ENCODE data around the gene BRPF3.

DNA sequence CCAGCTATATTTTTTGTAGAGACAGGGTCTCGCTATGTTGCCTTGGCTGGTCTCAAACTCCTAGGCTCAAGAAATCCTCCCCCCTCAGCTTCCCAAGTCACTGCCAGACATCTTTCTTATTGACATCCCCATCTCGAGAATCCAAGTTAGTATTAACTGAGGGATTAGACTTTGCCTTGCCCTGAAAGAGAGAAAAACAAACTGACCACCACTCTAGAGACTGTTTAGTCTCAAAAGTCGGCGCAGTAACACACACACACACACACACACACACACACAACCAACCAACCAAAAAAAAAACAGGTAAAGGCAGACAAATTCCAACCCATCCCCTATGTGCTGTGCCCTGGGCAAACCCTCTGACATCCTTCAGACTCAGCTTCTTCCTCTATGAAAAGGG lies 46.1 kb downstream of the BRPF3 start:
- no peak for TF ChIP-seq TAF1 (conservative IDR thresholded peaks at IDR 0.05)
- no peak for TF ChIP-seq CTCF (IDR thresholded peaks at IDR 0.05; ENCODE audit: low read depth, low read length, missing input control)
- no peak for TF ChIP-seq YY1 (IDR thresholded peaks at IDR 0.05)
- TF ChIP-seq MAX (IDR thresholded peaks at IDR 0.05) = no peak
- TF ChIP-seq RAD21 (IDR thresholded peaks at IDR 0.05) = no peak
- TF ChIP-seq SP1 (IDR thresholded peaks at IDR 0.05) = no peak
- no peak for TF ChIP-seq HNF4G (IDR thresholded peaks at IDR 0.05)
- TF ChIP-seq JUND (IDR thresholded peaks at IDR 0.05) = no peak
- no peak for TF ChIP-seq GABPA (IDR thresholded peaks at IDR 0.05 in 1 of 2, conservative IDR thresholded peaks at IDR 0.05 in 1 of 2)
- no peak for TF ChIP-seq REST (IDR thresholded peaks at IDR 0.05)
- TF ChIP-seq, protein P1, sequence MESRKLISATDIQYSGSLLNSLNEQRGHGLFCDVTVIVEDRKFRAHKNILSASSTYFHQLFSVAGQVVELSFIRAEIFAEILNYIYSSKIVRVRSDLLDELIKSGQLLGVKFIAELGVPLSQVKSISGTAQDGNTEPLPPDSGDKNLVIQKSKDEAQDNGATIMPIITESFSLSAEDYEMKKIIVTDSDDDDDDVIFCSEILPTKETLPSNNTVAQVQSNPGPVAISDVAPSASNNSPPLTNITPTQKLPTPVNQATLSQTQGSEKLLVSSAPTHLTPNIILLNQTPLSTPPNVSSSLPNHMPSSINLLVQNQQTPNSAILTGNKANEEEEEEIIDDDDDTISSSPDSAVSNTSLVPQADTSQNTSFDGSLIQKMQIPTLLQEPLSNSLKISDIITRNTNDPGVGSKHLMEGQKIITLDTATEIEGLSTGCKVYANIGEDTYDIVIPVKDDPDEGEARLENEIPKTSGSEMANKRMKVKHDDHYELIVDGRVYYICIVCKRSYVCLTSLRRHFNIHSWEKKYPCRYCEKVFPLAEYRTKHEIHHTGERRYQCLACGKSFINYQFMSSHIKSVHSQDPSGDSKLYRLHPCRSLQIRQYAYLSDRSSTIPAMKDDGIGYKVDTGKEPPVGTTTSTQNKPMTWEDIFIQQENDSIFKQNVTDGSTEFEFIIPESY (IDR thresholded peaks at IDR 0.05) = no peak
